RWPE2 (cell line): ENCODE measurements around the gene CHD3.

ENCODE experiments used
- ATAC-seq: fragments of 200-7000 bp; cut with Tn5 transposase; 3 replicates; pipeline ENCODE4 v1.9.1; 2021; ENCODE audit warnings: low read depth
- DNase-seq: peaks from one replicate; pipeline ENCODE4 v3.0.0-alpha.2; 2020; ENCODE audit warnings: low spot score
- H3K27ac ChIP-seq: fragments of 450-650 bp; 2 replicates; pipeline ENCODE4 v1.5.1; 2017; ENCODE audit warnings: mild to moderate bottlenecking; ENCODE audit not compliant: poor library complexity, severe bottlenecking
- H3K27me3 ChIP-seq: fragments of 250-450 bp; sonication (Bioruptor Pico); 2 replicates; pipeline ENCODE4 v1.5.1; 2021; ENCODE audit warnings: mild to moderate bottlenecking, moderate library complexity; ENCODE audit not compliant: insufficient read depth, poor library complexity, severe bottlenecking
- H3K36me3 ChIP-seq: fragments of 250-450 bp; sonication (Bioruptor Pico); 2 replicates; pipeline ENCODE4 v1.5.1; 2020; ENCODE audit warnings: low read depth, mild to moderate bottlenecking, moderate library complexity
- H3K4me1 ChIP-seq: fragments of 250-450 bp; sonication (Bioruptor Pico); 2 replicates; pipeline ENCODE4 v1.5.1; 2021; ENCODE audit warnings: mild to moderate bottlenecking, moderate library complexity; ENCODE audit not compliant: insufficient read depth, poor library complexity, severe bottlenecking
- H3K4me3 ChIP-seq: fragments of 250-450 bp; sonication (Bioruptor Pico); 2 replicates; pipeline ENCODE4 v1.5.1; 2021; ENCODE audit warnings: mild to moderate bottlenecking, moderate library complexity; ENCODE audit not compliant: severe bottlenecking
- H3K9me3 ChIP-seq: fragments of 250-450 bp; sonication (Bioruptor Pico); 2 replicates; pipeline ENCODE4 v1.5.1; 2021; ENCODE audit warnings: mild to moderate bottlenecking, moderate library complexity; ENCODE audit not compliant: severe bottlenecking
- CTCF ChIP-seq: fragments of 450-650 bp; IDR thresholded peaks from one replicate; pipeline ENCODE4 v1.5.1; 2017; ENCODE audit warnings: mild to moderate bottlenecking, moderate library complexity; ENCODE audit not compliant: poor library complexity, severe bottlenecking

CHD3 gene

GRCh38 chr17:7931709-7932482 is 43.3 kb downstream of the CHD3 start, which contains the start of the genes CNTROB and TRAPPC1:
TSS of gene CNTROB (plus strand) at chr17:7932206. CDS start at chr17:7933080, 874 bp downstream.
TSS of gene TRAPPC1 (minus strand) at chr17:7931946. CDS start at chr17:7931829, 117 bp downstream.
- peak within 1 kb of the TSS; percentile 78 for H3K4me3 ChIP-seq
- peaks cover 9% of the 10 kb centered on the region for H3K4me1 ChIP-seq
- H3K36me3 ChIP-seq, result peaks cover 31% of the 10 kb centered on the region
- DNase-seq, result peak; percentile 99
- H3K27ac ChIP-seq, result peak within 1 kb of the TSS; percentile 40
- no peaks in the 10 kb centered on the region for H3K27me3 ChIP-seq
- TF ChIP-seq CTCF, result no peak
- no peaks in the 10 kb centered on the region for H3K9me3 ChIP-seq
- peak; percentile 88 for ATAC-seq

DNA sequence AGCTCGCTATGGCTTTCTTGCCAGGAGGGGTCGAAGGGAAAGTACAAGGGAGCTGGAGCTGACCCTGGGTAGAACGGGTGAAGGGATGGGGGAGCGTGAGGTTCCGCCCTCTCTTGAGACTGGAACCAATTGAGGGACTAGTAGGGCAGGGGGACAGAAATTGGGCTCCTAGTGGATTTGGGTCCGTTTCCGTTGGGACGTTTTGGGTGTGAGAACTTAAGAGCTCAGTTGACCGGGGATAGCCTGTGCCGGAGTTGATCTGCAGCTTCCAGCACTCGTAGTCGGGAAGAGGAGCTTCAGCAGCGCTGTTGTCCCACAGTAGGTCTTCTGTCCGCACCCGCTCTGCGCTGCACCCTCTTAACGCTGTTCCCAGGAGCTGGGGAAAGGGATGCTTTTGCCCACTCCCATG is 43.9 kb downstream of the CHD3 start:
- ATAC-seq, result peak; percentile 8
- H3K4me1 ChIP-seq, result peaks cover 9% of the 10 kb centered on the region
- no peak for TF ChIP-seq CTCF

GRCh38 chr17:7932949-7933348 is 44.4 kb downstream of the CHD3 start:
- H3K4me3 ChIP-seq, result peak overlapping the region; percentile 78
- H3K36me3 ChIP-seq, result peaks cover 39% of the 10 kb centered on the region
- H3K9me3 ChIP-seq, result no peaks in the 10 kb centered on the region
- TF ChIP-seq CTCF, result no peak
- peak; percentile 5; the same call in 1 of the 3 replicates for ATAC-seq
- no peaks in the 10 kb centered on the region for H3K27me3 ChIP-seq
- no peak for DNase-seq
- peak overlapping the region; percentile 40 for H3K27ac ChIP-seq
- H3K4me1 ChIP-seq, result peaks cover 9% of the 10 kb centered on the region

More for the DNA sequence above, 43.9 kb downstream of the CHD3 start:
- no peaks in the 10 kb centered on the region for H3K9me3 ChIP-seq
- H3K4me3 ChIP-seq, result peak overlapping the region; percentile 78
- no peak for DNase-seq
- peaks cover 37% of the 10 kb centered on the region for H3K36me3 ChIP-seq
- peak overlapping the region; percentile 40 for H3K27ac ChIP-seq
- H3K27me3 ChIP-seq, result no peaks in the 10 kb centered on the region

DNA sequence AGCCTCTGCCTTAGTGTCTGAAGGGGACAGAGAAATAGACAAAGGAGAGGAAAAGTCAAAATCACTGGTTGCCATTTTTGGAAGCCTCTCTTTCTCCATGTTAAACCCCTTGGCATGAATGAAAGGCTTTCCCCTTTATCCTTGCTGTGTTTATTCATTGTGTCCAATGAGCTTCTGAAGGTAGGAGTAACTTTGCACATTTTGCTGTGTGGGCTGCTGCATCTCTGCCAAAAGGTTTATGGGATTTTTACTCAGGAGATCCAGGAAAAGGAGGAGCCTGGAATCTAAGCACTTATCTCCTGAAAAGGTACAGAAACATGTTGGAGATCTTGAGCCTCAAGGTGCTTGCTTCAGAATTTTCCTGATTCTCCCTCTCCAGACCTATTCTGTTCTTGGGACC is 47.3 kb downstream of the CHD3 start:
- no peak for DNase-seq
- H3K9me3 ChIP-seq, result no peaks in the 10 kb centered on the region
- no peak overlapping the region for H3K4me3 ChIP-seq
- no peak for ATAC-seq
- H3K36me3 ChIP-seq, result peaks cover 68% of the 10 kb centered on the region
- no peak for TF ChIP-seq CTCF
- H3K4me1 ChIP-seq, result peaks cover 9% of the 10 kb centered on the region
- H3K27ac ChIP-seq, result no peak overlapping the region
- no peaks in the 10 kb centered on the region for H3K27me3 ChIP-seq

DNA sequence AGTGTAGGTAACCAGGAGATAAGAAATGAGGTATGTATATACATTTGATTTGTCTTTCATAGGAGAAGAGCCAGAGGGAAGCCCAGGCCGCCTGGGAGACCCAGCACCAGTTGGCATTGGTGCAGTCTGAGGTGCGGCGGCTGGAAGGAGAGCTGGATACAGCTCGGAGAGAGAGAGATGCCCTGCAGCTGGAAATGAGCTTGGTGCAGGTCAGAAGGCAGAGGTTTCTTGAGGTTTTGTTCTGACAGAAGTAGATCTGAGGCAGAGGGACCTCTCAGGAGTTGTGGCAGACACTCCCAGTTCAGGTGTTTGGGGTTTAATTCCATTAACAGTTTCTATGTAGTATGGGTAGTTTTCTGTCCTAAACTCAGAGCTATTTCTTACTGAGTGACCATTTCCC is 51.4 kb downstream of the CHD3 start:
- Histone ChIP-seq H3K27me3 (no peaks in the 10 kb centered on the region), H3K36me3 (peaks cover 85% of the 10 kb centered on the region), H3K9me3 (no peaks in the 10 kb centered on the region), H3K4me3 (no peak overlapping the region), H3K27ac (no peak overlapping the region), H3K4me1 (no peaks in the 10 kb centered on the region)
- ATAC-seq (no peak), DNase-seq (no peak)
- no peak for TF ChIP-seq CTCF
